NB4 (cell line): Measurements from ENCODE around the gene TMIE.

Experiments
- DNase-seq: peaks from one replicate; pipeline ENCODE4 v3.0.0; 2010; ENCODE audit warnings: low read depth
- H3K4me3 ChIP-seq: one replicate; pipeline ENCODE4 v1.5.1; 2011; ENCODE audit warnings: mild to moderate bottlenecking, low read depth, low read length, moderate library complexity
- CTCF ChIP-seq: IDR thresholded peaks from one replicate; pipeline ENCODE4 v1.5.1; 2012; ENCODE audit warnings: low read depth, low read length
- MAX ChIP-seq: IDR thresholded peaks from 2 replicates; pipeline ENCODE4 v1.6.1; 2011; ENCODE audit warnings: low read depth, low read length
- MYC ChIP-seq: IDR thresholded peaks from 2 replicates; pipeline ENCODE4 v1.6.1; 2011; ENCODE audit warnings: low read depth, low read length
- POLR2A ChIP-seq: IDR thresholded peaks from 2 replicates; pipeline ENCODE4 v1.6.1; 2011; ENCODE audit warnings: mild to moderate bottlenecking; ENCODE audit not compliant: insufficient read length; ENCODE audit errors: extremely low read depth

Gene TMIE

GRCh38 chr3:46711305-46711704 lies 10.1 kb downstream of the TMIE start:
- TF ChIP-seq MAX (no peak), POLR2A (no peak), CTCF (no peak), MYC (no peak)
- no peak overlapping the region for H3K4me3 ChIP-seq
- DNase-seq = no peak

GRCh38 chr3:46711760-46712159 lies 10.6 kb downstream of the TMIE start:
- no peak for DNase-seq
- TF ChIP-seq POLR2A (no peak), MAX (no peak), CTCF (no peak), MYC (no peak)
- no peak overlapping the region for H3K4me3 ChIP-seq

- no peak for DNase-seq
- H3K4me3 ChIP-seq = no peak overlapping the region
- TF ChIP-seq MAX (no peak), MYC (no peak), CTCF (no peak), POLR2A (no peak)
Measured at GRCh38 chr3:46712191-46713049, 11.2 kb downstream of the TMIE start.

GRCh38 chr3:46713050-46713897 lies 12.1 kb downstream of the TMIE start:
- H3K4me3 ChIP-seq = no peak overlapping the region
- TF ChIP-seq POLR2A (no peak), MAX (no peak), CTCF (no peak)
- no peak for DNase-seq

GRCh38 chr3:46713898-46714552 lies 12.8 kb downstream of the TMIE start:
- H3K4me3 ChIP-seq = no peak overlapping the region
- DNase-seq = no peak
- TF ChIP-seq MAX (no peak), MYC (no peak), POLR2A (no peak), CTCF (no peak)
